GM03348 (cell line): ENCODE measurements around the gene PCDH19.

ENCODE experiments used
- DNase-seq: peaks from one replicate; pipeline ENCODE4 v3.0.0; 2012; ENCODE audit warnings: low spot score

Gene PCDH19

GRCh38 chrX:100299559-100299958 is 110.5 kb downstream of the PCDH19 start:
- no peak for DNase-seq

- DNase-seq: no peak
Observed at GRCh38 chrX:100297728-100298127, 112.3 kb downstream of the PCDH19 start.

DNA sequence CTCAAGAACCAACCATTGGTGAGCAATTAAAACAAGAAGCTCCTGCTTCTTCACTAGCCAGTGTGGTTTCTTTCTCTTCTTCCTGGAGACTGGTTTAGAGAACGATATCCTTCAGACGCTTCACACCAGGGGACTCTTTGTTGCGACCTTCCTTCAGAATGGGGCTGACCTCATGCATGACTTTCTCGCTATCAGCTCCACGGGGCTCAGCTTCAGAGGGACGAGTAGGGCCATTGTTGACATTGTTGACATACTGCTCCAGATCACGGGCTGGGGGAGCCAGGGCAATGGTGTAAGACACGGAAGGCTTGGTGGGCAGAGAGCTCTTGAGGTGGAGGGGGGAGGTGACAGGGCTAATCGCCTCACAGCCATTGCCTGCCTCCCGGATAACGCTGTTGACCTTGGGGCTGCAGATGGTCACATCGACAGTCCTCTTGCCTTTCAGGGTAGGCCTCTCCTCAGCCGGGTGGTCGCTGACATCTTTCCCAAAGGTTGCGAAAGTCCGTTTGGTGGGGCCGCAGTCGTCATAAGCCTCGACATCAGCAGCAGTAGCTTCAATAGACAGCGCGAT is 113.8 kb downstream of the PCDH19 start:
- no peak for DNase-seq

GRCh38 chrX:100294965-100295364 is 115.1 kb downstream of the PCDH19 start:
- DNase-seq: no peak

GRCh38 chrX:100289066-100289558 is 121.0 kb downstream of the PCDH19 start:
- no peak for DNase-seq

DNA sequence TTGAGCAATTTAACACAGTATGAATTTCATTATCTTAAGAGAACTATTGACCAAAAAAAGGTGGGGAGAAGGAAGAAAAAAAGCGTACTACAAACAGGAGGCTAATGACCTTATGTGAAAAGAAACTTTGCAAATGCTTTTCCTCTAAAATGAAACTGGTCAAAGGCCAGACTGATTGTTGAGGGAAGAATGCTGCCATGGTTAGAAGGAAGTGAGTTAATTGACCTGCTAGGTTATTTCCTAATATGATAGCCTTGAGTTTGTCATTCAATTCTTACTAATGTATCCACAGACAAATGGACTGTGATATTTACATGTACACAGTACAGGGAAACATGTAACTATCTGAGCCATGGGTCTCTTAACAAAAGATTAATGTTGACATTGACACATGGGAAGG is 132.8 kb downstream of the PCDH19 start:
- no peak for DNase-seq

DNA sequence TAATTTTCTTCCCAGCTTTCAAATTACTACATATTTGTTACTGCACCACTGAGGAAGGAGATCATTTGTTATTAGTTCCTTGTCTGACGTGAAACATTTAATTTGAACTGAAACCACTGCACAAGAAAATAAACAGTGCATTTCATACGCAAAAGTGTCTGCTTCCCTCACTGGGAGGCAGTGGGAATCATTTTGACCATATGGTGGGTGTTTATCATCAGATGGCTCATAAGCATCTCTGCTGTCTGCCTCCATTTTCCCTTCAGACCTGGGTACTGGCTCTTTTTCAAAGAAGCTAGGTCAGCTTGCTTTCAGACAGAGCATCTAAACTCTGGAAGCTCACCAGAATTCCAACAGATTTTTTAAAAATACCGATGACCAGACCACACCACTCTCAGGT is 135.2 kb downstream of the PCDH19 start:
- DNase-seq: no peak

DNA sequence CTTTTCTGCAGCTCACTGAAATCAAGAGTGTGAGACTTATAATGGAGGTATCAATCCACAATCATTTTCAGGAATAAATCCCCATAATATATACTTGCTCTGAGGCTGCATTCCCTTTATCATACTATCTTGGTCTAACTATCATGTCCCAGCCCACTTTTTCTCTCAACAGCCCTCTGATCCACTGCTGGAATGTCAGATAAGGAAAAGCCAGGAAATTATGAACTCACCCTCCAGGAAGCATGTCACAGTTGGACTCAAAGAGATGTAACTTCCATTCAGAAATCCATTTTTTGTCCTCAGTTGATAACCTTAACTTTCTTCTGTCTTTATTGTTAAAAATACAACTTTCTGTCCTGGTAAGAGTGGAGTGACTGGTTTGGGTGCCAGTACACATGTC is 144.9 kb downstream of the PCDH19 start:
- DNase-seq: no peak

DNA sequence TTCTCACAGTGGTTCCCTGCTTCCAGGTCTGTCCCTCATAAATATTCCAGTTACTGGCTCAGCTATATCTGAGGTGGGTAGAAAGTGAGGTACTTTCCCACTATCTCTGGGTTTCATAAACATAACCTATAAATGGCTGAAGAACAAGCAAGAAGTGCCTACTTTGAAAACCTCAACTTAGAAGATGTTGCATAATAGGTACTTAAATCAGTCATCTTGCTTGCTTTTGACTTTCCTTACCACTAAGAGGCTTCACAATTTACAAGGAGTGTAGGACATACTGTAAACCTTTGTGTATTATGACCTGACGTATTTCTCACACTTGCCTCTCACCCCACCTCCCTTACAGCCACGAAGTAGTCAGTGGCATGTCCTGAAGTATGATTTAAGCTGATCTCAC is 145.9 kb downstream of the PCDH19 start:
- no peak for DNase-seq

DNA sequence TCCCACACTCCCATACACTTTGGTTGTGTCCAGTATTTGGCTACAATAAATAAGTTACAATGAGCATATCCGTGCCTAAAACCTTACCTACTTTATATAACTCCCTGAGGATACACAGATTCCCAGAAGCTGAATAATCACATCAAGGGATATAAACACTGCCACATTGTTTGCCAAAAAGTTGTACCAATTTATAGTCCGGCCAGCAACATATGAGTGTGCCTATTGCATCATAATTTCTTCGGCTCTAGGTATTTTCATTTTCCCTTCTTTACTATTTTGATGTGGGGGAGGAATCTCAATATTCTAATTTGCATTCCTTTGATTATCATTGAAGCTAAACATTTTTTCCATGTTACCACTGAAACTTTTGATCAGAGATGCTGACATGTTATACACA is 146.4 kb downstream of the PCDH19 start:
- no peak for DNase-seq

DNA sequence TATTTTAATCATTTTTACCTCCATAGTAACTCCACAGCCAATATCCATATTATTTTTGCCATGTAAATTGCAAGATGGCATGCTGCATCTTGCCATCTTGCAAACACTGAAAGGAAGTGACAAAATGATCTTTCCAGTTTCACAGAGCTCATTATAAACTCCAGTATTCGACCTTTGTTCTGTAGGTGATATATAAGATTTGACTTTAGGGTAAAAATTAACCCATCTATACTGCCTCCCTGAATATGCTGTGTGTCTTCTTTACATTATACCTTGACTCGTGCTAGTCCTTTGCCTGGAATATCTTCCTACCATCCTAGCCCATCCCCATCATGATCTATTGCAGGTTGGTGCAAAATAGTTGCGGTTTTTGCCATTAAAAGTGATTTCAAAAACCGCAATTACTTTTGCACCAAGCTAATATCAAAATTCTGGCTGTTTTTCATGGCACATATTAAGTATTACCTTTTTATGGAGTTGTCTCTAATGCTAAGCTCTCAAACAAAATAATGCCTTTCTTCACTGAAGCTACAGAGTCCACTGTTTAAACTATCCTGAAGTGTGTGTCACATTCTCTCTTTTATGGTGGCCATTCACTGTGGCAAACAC is 161.1 kb downstream of the PCDH19 start:
- no peak for DNase-seq

- no peak for DNase-seq
Observed at GRCh38 chrX:100247826-100248225, 162.2 kb downstream of the PCDH19 start.

- no peak for DNase-seq
Observed at GRCh38 chrX:100244681-100245080, 165.4 kb downstream of the PCDH19 start.
